Thoracic aorta (tissue), 2 donors: Measurements from ENCODE around the gene NFIA. TPM values are rescaled to one million over a fixed set of nuclear protein-coding genes. Genes with fewer than 3 reads are reported as not detected.

Source experiments
- ATAC-seq: fragments of 150-250 bp; one replicate; pipeline ENCODE4 v1.8.0; 2017; ENCODE audit warnings: low read depth; ENCODE audit not compliant: insufficient number of reproducible peaks, low FRiP score
- DNase-seq: peaks from one replicate; pipeline ENCODE4 v3.0.0-alpha.2; 2020; ENCODE audit warnings: low spot score
- H3K27ac ChIP-seq, 2 donors: fragments of 200-600 bp; sonication (generic); 1 replicate in 1 of 2; 2 replicates in 1 of 2; pipeline ENCODE4 v1.5.1; 2016; ENCODE audit warnings: mild to moderate bottlenecking in 2 of 2, moderate library complexity in 2 of 2
- H3K27me3 ChIP-seq: fragments of 200-600 bp; sonication (generic); replicated peaks from 2 replicates; pipeline ENCODE4 v1.6.0; 2016; ENCODE audit warnings: mild to moderate bottlenecking; ENCODE audit not compliant: insufficient read depth
- H3K36me3 ChIP-seq: fragments of 200-600 bp; sonication (generic); one replicate; pipeline ENCODE4 v1.5.1; 2016
- H3K4me1 ChIP-seq, 2 donors: fragments of 200-600 bp; sonication (generic); 1 replicate in 1 of 2; 2 replicates in 1 of 2; pipeline versions ENCODE4 v1.5.1 to v1.6.0; 2016; ENCODE audit warnings: low read depth in 2 of 2, mild to moderate bottlenecking in 1 of 2; ENCODE audit not compliant: control insufficient read depth in 1 of 2
- H3K4me3 ChIP-seq: fragments of 200-600 bp; sonication (generic); 2 replicates; pipeline ENCODE4 v1.5.1; 2016; ENCODE audit warnings: mild to moderate bottlenecking
- H3K9me3 ChIP-seq: fragments of 200-600 bp; sonication (generic); 2 replicates; pipeline ENCODE4 v1.5.1; 2016
- CTCF ChIP-seq: fragments of 200-600 bp; sonication (generic); IDR thresholded peaks from one replicate; pipeline ENCODE4 v1.5.1; 2019; ENCODE audit warnings: antibody characterized with exemption
- total RNA-seq, 2 donors: library from RNA; depleted of rRNA; stranded (reverse); fragments of >200 nt; gene quantifications; one replicate each; pipeline versions ENCODE4 v1.1.0 to v1.2.3, GENCODE V29; 2016

The NFIA gene
- total RNA-seq, 2 donors from 2014 or later, result 99.8 to 118 TPM

GRCh38 chr1:61247051-61247825 is 164.9 kb downstream of the NFIA start:
- Histone ChIP-seq H3K4me3 (no peak overlapping the region), H3K27me3 (no peaks in the 10 kb centered on the region), H3K4me1 (peaks cover 23 to 71% of the 10 kb centered on the region in 2 donors), H3K9me3 (no peaks in the 10 kb centered on the region), H3K36me3 (no peaks in the 10 kb centered on the region), H3K27ac (no peak overlapping the region)
- DNase-seq (no peak), ATAC-seq (no peak)
- TF ChIP-seq CTCF, result no peak

GRCh38 chr1:61247881-61248752 is 165.8 kb downstream of the NFIA start:
- Histone ChIP-seq H3K27ac (no peak overlapping the region), H3K4me3 (no peak overlapping the region), H3K27me3 (no peaks in the 10 kb centered on the region), H3K36me3 (no peaks in the 10 kb centered on the region), H3K4me1 (peaks cover 18 to 71% of the 10 kb centered on the region in 2 donors), H3K9me3 (no peaks in the 10 kb centered on the region)
- DNase-seq (no peak), ATAC-seq (no peak)
- TF ChIP-seq CTCF, result no peak

DNA sequence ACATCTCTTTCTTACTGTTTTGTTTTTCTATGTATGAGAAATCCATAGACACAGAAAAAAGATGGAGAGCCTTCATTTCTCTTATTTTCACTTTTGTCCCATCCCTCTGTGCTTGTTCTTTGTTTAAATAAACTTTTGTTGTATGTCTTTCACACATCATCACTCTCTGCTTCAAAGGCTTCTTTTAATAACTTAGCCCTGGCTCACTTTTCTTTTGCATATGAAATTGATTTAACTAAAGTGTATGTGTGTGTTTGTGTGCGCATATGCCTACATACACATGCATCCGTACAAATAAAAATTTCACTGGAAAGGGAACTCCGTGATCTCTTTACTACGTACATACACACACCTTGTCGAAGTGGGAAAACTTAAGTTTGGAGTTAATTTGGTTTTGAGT is 168.6 kb downstream of the NFIA start:
- DNase-seq (no peak), ATAC-seq (no peak)
- H3K27me3 ChIP-seq, result no peaks in the 10 kb centered on the region
- TF ChIP-seq CTCF, result no peak
- H3K9me3 ChIP-seq, result no peaks in the 10 kb centered on the region
- no peaks in the 10 kb centered on the region for H3K36me3 ChIP-seq
- H3K4me1 ChIP-seq, result peaks cover 16 to 76% of the 10 kb centered on the region in 2 donors
- no peak overlapping the region for H3K4me3 ChIP-seq
- no peak overlapping the region for H3K27ac ChIP-seq

DNA sequence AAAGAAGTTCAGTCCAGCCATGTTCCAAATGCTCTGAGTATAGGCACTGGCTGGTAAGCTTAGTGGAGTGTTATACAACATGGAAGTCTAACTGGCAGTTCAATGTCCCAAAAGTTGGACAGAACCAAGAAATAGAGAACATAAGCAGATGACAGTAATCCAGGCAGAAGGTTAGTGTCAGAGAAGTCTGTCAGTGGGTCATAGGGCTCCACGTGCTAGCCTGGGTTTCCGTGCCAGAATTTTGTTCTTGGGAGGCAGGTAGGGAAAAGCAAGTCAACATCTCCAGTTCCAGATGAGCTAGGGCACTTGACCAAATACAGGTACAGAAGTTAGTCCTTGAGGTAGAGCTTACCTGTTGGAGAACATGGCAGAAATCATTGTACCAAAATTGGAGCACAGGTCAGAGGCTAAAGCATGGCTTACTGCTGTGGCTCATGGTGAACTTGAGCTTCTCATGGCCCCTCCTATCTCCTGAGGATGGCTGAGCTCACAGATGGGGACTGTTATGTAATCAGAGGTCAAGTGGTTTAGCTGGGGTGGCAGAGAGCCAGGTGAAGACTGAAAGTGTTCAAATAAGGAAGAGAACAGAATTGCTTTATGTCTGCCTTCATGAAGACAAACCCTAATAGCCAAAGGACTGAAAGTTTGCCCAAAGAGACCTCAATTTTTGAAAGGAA is 170.8 kb downstream of the NFIA start:
- no peak for ATAC-seq
- Histone ChIP-seq H3K4me3 (no peak overlapping the region), H3K27me3 (no peaks in the 10 kb centered on the region), H3K9me3 (no peaks in the 10 kb centered on the region), H3K4me1 (peaks cover 17 to 80% of the 10 kb centered on the region in 2 donors), H3K27ac (no peak overlapping the region), H3K36me3 (no peaks in the 10 kb centered on the region)
- no peak for DNase-seq
- TF ChIP-seq CTCF, result no peak
